Measurements from ENCODE around the gene DYSF. TPM values are rescaled to one million over a fixed set of nuclear protein-coding genes. Genes with fewer than 3 reads are reported as not detected.

The DYSF gene
- total RNA-seq, 4 donors from 2014 or later, result 17.4 to 40.7 (median 18.5) TPM

GRCh38 chr2:71510938-71511337, 57.6 kb downstream of the DYSF start:
- no peak overlapping the region for H3K4me3 ChIP-seq
- WGBS, result 62% methylated on average over 3 of the region's 9 CpGs
- peaks cover 0 to 7% (median 5%) of the 10 kb centered on the region in 4 donors for H3K4me1 ChIP-seq
- DNase-seq (ENCODE audit: extremely low spot score), result no peak
- no peak for TF ChIP-seq POLR2A (IDR thresholded peaks at IDR 0.05; ENCODE audit: low read depth)
- TF ChIP-seq CTCF (IDR thresholded peaks at IDR 0.05), result no peak
- TF ChIP-seq EP300 (IDR thresholded peaks at IDR 0.05), result no peak
- TF ChIP-seq POLR2AphosphoS5 (IDR thresholded peaks at IDR 0.05), result no peak
- H3K36me3 ChIP-seq, result peaks cover 0 to 34% (median 18%) of the 10 kb centered on the region in 4 donors
- H3K27me3 ChIP-seq, result no peaks in the 10 kb centered on the region
- intact Hi-C loops (cut with DNase I), result no loop called here
- no peaks in the 10 kb centered on the region for H3K9me3 ChIP-seq
- H3K27ac ChIP-seq (replicated peaks in 1 of 4), result no peak overlapping the region

- DNase-seq (ENCODE audit: extremely low spot score), result no peak
- no peak overlapping the region for H3K4me3 ChIP-seq
- no peak overlapping the region for H3K27ac ChIP-seq (replicated peaks in 1 of 4)
- H3K4me1 ChIP-seq, result peaks cover 0 to 7% (median 3%) of the 10 kb centered on the region in 4 donors
- TF ChIP-seq POLR2A (IDR thresholded peaks at IDR 0.05; ENCODE audit: low read depth) (no peak), EP300 (IDR thresholded peaks at IDR 0.05) (no peak), CTCF (IDR thresholded peaks at IDR 0.05) (no peak), POLR2AphosphoS5 (IDR thresholded peaks at IDR 0.05) (no peak)
- H3K9me3 ChIP-seq, result no peaks in the 10 kb centered on the region
- intact Hi-C loops (cut with DNase I), result no loop called here
- H3K27me3 ChIP-seq, result no peaks in the 10 kb centered on the region
- 86% methylated on average over 8 of the region's 10 CpGs for WGBS
- H3K36me3 ChIP-seq, result peaks cover 7 to 43% (median 24%) of the 10 kb centered on the region in 4 donors
These were observed 58.4 kb downstream of the DYSF start for GRCh38 chr2:71511776-71512175.

- no peak overlapping the region for H3K27ac ChIP-seq (replicated peaks in 1 of 4)
- no peaks in the 10 kb centered on the region for H3K27me3 ChIP-seq
- 87% methylated on average over 4 of the region's 4 CpGs for WGBS
- H3K36me3 ChIP-seq, result peaks cover 7 to 49% (median 26%) of the 10 kb centered on the region in 4 donors
- H3K4me1 ChIP-seq, result peaks cover 0 to 7% (median 3%) of the 10 kb centered on the region in 4 donors
- H3K4me3 ChIP-seq, result no peak overlapping the region
- intact Hi-C loops (cut with DNase I), result no loop called here
- no peak for DNase-seq (ENCODE audit: extremely low spot score)
- no peaks in the 10 kb centered on the region for H3K9me3 ChIP-seq
- TF ChIP-seq EP300 (IDR thresholded peaks at IDR 0.05), result no peak
- no peak for TF ChIP-seq POLR2A (IDR thresholded peaks at IDR 0.05; ENCODE audit: low read depth)
- no peak for TF ChIP-seq POLR2AphosphoS5 (IDR thresholded peaks at IDR 0.05)
- no peak for TF ChIP-seq CTCF (IDR thresholded peaks at IDR 0.05)
These were observed 59.0 kb downstream of the DYSF start for GRCh38 chr2:71512386-71512785.

- Histone ChIP-seq H3K4me1 (peaks cover 0 to 7% (median 3%) of the 10 kb centered on the region in 4 donors), H3K4me3 (no peak overlapping the region), H3K27me3 (no peaks in the 10 kb centered on the region), H3K27ac (replicated peaks in 1 of 4) (no peak overlapping the region), H3K36me3 (peaks cover 7 to 56% (median 28%) of the 10 kb centered on the region in 4 donors), H3K9me3 (no peaks in the 10 kb centered on the region)
- no peak for DNase-seq (ENCODE audit: extremely low spot score)
- 90% methylated on average over 2 of the region's 11 CpGs for WGBS
- intact Hi-C loops (cut with DNase I), result no loop called here
- TF ChIP-seq POLR2A (IDR thresholded peaks at IDR 0.05; ENCODE audit: low read depth), result no peak
- TF ChIP-seq POLR2AphosphoS5 (IDR thresholded peaks at IDR 0.05), result no peak
- no peak for TF ChIP-seq CTCF (IDR thresholded peaks at IDR 0.05)
- TF ChIP-seq EP300 (IDR thresholded peaks at IDR 0.05), result no peak
These were observed 59.7 kb downstream of the DYSF start for GRCh38 chr2:71513096-71513495.

GRCh38 chr2:71513721-71514120, 60.4 kb downstream of the DYSF start:
- H3K36me3 ChIP-seq, result peaks cover 7 to 59% (median 28%) of the 10 kb centered on the region in 4 donors
- no peaks in the 10 kb centered on the region for H3K27me3 ChIP-seq
- intact Hi-C loops (cut with DNase I), result no loop called here
- no peaks in the 10 kb centered on the region for H3K9me3 ChIP-seq
- H3K4me1 ChIP-seq, result peaks cover 0 to 7% (median 3%) of the 10 kb centered on the region in 4 donors
- TF ChIP-seq EP300 (IDR thresholded peaks at IDR 0.05) (no peak), POLR2AphosphoS5 (IDR thresholded peaks at IDR 0.05) (no peak), CTCF (IDR thresholded peaks at IDR 0.05) (no peak), POLR2A (IDR thresholded peaks at IDR 0.05; ENCODE audit: low read depth) (no peak)
- H3K27ac ChIP-seq (replicated peaks in 1 of 4), result no peak overlapping the region
- no peak overlapping the region for H3K4me3 ChIP-seq
- DNase-seq (ENCODE audit: extremely low spot score), result no peak
- WGBS, result 87% methylated on average over 11 of the region's 11 CpGs
